ENCODE results near the gene NAV2. TPM values are rescaled to one million over a fixed set of nuclear protein-coding genes. Genes with fewer than 3 reads are reported as not detected.

NAV2 gene
- total RNA-seq, 1 experiment from 2014 or later, result 1.8 TPM

GRCh38 chr11:20017320-20017719 lies 304.7 kb downstream of the NAV2 start:
- DNase-seq (ENCODE audit: low spot score), result no peak

GRCh38 chr11:20020198-20020597 lies 307.6 kb downstream of the NAV2 start:
- no peak for DNase-seq (ENCODE audit: low spot score)

- no peak for DNase-seq (ENCODE audit: low spot score)
Observed at GRCh38 chr11:20020716-20021115, 308.1 kb downstream of the NAV2 start.

- no peak for DNase-seq (ENCODE audit: low spot score)
Observed at GRCh38 chr11:20021212-20021611, 308.6 kb downstream of the NAV2 start.

- DNase-seq (ENCODE audit: low spot score), result no peak
Observed at GRCh38 chr11:20021771-20022362, 309.2 kb downstream of the NAV2 start.

- DNase-seq (ENCODE audit: low spot score), result no peak
Observed at GRCh38 chr11:20022363-20023081, 309.9 kb downstream of the NAV2 start.

- DNase-seq (ENCODE audit: low spot score), result no peak
Observed at GRCh38 chr11:20023082-20023426, 310.4 kb downstream of the NAV2 start.

- DNase-seq (ENCODE audit: low spot score), result no peak
Observed at GRCh38 chr11:20024172-20024935, 311.7 kb downstream of the NAV2 start.

GRCh38 chr11:20025332-20025840 lies 312.7 kb downstream of the NAV2 start:
- DNase-seq (ENCODE audit: low spot score), result no peak

- DNase-seq (ENCODE audit: low spot score), result no peak
Observed at GRCh38 chr11:20026629-20027555, 314.3 kb downstream of the NAV2 start.

GRCh38 chr11:20027556-20028013 lies 314.9 kb downstream of the NAV2 start:
- DNase-seq (ENCODE audit: low spot score), result no peak

- no peak for DNase-seq (ENCODE audit: low spot score)
Observed at GRCh38 chr11:20029193-20029592, 316.6 kb downstream of the NAV2 start.

- DNase-seq (ENCODE audit: low spot score), result no peak
Observed at GRCh38 chr11:20030472-20030871, 317.8 kb downstream of the NAV2 start.

- peak; percentile 89 for DNase-seq (ENCODE audit: low spot score)
Observed at GRCh38 chr11:20031155-20032001, 318.7 kb downstream of the NAV2 start.

GRCh38 chr11:20032127-20032526 lies 319.5 kb downstream of the NAV2 start:
- DNase-seq (ENCODE audit: low spot score), result no peak

GRCh38 chr11:20032577-20033260 lies 320.1 kb downstream of the NAV2 start:
- DNase-seq (ENCODE audit: low spot score), result no peak

GRCh38 chr11:20033806-20034205 lies 321.2 kb downstream of the NAV2 start:
- no peak for DNase-seq (ENCODE audit: low spot score)

- DNase-seq (ENCODE audit: low spot score), result no peak
Observed at GRCh38 chr11:20034941-20035340, 322.3 kb downstream of the NAV2 start.

- no peak for DNase-seq (ENCODE audit: low spot score)
Observed at GRCh38 chr11:20035375-20035700, 322.7 kb downstream of the NAV2 start.

All from H4 (cell line).